ENCODE data around the gene CREG2.
"Not testable (repeated sequence)": the region's sequence is repeated elsewhere in the genome, so short reads cannot be mapped to it uniquely, and the experiment has no call there.

Gene CREG2

DNA sequence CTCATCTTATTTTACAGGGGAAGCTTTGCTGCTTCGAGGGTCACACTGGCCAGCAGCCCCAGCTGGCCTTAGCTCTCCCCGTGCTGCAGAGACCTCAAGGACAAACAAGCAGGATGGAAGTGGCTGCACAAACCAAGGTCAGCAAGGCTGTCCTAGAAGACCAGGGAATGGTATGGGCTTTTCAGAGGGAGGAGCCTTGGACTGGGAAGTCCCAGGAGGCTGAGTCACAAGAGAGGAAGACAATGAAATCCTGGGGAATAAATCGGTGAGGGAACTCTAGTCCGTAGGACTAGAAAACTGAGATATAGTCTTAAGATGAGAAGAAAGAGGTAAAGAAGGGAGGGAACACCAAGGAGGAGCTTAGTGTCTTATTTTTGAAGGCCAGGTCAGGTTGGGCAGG lies 15.7 kb downstream of the CREG2 start:
- no peak for DNase-seq (ENCODE audit: low spot score)

DNA sequence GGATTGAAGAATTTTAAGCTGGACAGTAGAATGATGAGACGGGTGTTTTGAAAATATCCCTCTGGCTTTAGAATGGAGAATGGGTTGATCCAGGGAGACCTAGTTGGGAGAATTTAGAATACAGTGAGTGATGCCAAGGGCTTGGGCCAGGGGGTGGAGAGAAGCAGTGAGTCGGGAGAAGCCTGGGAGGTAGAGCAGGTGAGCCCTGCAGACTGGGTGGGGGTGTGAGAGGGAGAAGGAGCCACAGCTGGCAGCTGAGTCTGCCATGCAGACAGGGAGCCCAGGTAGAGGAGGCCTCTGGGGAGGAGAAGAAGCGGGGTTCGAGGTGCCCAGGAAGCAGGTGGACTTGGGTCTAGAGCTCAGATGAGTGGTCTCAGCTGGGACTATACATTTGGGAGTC lies 18.2 kb downstream of the CREG2 start:
- no peak for DNase-seq (ENCODE audit: low spot score)

DNA sequence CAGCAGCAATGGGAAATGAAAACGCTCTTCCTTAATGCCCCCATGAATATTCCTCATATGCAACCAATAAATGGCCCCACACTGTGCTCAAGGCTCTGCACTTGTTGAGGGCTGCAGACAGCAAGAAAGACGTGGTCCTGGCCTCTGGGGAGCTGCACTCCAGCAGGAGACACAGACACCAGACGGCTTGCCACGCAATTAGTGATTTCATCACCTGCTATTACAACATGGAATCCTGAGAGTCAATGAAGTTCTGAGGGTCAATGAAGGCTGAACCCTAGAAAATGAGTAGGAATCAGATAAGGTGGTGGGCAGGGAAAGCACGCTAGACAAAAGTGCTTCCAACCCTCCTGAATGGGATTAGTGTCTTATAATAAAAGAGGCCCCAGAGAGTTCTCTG lies 18.9 kb downstream of the CREG2 start:
- no peak for DNase-seq (ENCODE audit: low spot score)

DNA sequence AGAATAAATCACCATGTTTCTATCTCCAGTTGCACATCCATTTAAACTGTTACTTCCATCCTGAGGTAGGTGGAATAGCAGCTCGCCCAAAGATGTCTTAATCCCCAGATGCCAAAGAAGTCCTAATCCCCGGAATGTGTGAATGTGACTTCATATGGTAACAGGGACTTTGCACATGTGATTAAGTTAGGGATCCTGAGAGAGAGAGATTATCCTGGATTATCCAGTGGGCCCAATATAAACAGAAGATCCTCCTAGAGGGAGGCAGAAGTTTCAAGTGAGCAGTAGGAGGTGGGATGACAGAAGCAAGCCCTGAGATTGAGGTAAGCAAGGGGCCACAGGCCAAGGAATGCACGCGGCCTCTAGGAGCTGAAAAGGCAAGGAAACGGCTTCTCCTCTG lies 19.8 kb downstream of the CREG2 start:
- no peak for DNase-seq (ENCODE audit: low spot score)

DNA sequence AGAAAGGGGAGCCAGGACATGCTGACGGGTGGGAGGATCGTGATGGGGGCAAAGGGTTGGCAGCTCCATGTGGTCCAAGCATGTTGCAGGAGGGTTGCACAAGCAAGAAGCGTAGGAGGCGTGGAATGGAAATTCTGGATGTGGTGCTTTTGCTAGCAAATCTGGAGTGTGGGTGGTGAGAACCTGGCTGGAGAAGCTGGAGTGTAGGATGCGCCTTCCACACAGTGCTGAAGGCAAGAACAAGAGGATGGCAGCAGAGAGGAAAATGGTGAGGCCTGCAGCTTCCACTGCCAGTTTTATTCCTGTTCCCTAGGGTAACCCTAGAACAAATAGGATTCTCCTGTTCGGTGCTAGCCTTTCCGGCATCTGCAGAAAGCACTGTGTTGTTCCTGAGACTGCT lies 22.4 kb downstream of the CREG2 start:
- no peak for DNase-seq (ENCODE audit: low spot score)

DNA sequence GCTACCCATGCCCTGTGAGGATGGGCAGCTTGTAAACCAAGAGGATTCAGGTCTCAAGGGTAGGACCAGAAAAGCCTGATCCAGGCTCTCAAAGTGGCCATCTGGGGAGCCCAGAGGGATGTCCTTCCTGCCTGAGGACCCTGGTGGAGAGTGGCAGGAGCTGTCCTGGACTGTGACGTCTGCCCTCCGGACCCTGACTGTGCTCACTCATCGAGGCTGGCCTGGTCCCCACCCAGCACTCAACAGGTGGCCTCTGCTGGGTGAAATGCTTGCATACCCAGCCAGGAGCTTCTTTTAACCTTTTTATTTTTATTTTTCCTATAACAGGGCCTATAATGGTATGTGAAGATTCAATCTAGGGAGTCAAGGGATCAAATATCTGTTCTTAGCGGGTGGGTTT lies 24.5 kb downstream of the CREG2 start:
- no peak for DNase-seq (ENCODE audit: low spot score)

DNA sequence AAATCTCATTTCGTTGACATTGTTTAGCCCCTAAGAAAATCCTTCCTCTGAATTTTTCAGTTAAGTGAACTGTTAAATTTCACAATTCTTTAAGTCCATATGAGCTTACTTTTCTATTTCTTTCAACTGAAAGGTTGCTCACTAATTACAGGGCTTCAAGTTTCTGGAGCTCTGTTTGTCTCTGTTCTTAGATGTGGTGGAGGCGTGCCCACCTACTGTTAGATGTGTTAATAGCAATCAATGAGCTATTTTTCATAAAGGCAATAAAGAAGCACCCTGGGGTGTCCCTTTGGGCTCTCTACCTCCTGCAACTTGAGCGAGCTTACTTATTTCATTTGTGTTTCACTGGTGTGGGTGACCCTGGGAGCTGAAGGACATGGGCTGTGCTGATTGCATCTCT lies 25.0 kb downstream of the CREG2 start:
- peak; percentile 37 for DNase-seq (ENCODE audit: low spot score)

DNA sequence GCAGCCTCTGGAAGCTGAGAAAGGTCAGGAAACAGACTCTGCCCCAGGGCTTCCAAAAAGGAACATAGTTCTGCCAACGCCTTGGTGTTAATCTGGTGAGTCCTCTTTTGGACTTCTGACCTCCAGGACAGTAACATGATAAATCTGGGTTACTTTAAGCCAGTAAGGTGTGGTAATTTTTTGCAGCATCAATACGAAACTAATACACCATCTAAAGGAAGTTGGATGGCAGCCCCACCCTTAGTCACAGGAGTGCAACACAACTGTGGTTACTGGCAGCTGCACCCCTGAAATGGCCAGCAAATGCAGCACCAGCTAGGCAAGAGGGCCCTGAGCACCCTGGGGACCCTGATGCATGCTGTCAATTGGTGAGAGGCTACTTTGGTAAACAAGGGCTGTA lies 25.8 kb downstream of the CREG2 start:
- DNase-seq (ENCODE audit: low spot score), result peak; percentile 48

DNA sequence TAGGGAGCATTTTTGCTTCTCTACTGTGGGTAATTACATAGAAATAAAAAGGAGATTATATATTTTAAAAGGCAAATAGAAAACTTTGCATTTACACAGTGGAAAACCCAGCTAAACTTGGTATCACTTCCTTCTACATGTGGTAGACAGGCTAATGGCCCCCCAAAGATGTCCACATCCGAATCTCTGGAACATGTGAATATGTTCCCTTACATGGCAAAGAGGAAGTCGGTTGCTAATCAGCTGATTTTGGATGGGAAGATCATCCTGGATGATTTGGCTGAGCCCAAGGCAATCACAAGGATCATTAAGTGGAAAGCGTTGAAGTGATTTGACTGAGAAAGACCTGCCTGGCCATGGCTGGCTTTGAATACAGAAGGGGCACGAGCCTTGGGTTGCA lies 26.2 kb downstream of the CREG2 start:
- DNase-seq (ENCODE audit: low spot score), result no peak

DNA sequence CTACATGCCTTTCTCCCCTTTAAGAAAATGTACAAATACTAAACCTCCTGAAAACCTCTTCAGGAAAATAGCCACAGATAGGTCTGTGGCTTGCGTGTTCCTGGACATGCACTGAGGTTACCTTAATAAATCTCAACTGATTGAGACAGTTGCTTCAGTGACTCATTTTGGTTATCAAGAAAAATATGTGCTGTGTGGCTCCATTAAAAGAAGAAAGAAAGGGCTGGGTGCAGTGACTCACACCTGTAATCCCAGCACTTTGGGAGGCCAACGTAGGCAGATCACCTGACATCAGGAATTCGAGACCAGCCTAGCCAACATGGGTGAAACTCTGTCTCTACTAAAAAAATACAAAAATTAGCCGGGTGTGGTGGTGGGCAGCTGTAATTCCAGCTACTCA lies 27.1 kb downstream of the CREG2 start:
- DNase-seq (ENCODE audit: low spot score), result no peak

DNA sequence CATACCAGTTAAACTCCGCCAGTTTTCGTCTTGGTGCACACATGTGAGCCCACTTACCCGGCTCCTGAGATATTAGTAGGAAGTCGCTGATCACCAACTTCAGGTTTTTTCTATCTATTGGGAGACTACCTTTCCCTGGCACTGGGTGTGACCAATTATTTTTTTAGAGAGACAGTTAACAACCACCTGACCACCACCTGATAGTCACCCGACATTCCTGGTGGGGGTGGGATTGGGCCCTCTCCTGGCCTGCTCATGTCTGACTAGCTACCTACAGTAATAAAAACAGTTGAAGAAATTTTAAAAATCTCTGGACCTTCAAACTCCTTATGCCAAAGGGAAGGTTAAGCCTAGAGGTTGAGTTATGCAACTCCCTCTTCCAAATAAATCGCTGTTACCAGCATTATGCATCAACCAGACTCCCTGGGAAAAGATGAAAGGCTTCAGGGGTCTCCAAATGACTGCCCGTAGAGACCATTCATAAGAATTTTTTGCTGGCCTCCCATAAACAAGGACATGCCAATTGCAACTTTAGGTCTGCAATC lies 27.8 kb downstream of the CREG2 start:
- DNase-seq (ENCODE audit: low spot score), result no peak

DNA sequence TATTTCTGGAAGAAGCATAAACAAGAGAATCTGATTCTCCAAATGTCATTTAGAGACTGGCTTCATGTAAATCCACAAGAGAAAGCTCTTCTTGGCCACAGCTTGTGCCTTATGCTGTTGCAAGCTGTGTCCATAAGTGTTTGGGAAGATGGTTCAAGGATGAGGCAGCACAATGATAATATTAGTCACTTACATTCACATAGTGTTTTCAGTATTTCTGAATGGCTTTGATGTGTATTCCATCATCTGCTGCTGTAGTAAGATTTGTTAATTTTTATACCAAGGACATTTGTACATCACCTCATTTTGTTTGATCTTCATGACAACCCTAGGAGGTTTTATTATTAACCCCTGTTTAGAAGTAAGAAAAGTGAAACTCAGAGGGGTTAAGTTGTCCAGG lies 29.9 kb downstream of the CREG2 start:
- no peak for DNase-seq (ENCODE audit: low spot score)

DNA sequence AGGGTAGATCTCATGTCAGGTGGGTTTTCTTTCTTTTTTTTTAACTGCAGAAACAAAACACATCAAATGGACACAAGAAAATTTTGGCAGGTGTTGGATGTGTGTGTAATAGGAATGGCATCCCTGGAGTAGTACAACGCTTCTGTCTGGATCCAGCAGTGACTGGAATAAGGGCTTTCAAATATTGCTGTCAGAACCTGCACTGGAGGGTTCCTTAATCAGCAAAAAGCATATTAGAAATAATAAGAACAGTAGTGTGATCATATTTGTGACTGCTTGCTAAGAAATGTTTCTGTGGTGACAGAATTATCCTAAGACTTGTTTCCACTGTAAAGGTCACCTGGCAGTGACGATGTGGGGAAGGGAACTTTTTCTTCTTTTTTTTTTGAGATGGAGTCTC lies 30.8 kb downstream of the CREG2 start:
- DNase-seq (ENCODE audit: low spot score), result no peak

DNA sequence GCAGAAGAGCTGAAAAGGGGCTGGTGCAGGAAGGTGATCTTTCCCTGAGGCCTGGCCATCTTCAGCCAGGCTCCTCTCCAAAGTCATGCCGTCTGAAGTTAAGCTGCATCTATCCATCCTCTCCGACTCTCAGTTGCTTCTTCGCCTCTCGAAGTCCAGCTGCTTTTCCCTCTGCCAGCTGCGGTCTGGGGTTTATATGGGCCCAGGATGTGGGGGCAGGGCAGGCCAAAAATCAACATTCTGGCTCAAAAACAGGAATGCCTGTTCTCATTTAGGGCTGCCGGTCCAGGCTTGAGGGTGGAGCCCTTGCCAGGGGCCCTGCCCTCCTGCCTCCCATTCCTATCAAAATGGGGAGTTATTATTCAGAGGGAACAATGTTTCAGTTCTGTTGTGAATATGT lies 31.2 kb downstream of the CREG2 start:
- DNase-seq (ENCODE audit: low spot score), result no peak

DNA sequence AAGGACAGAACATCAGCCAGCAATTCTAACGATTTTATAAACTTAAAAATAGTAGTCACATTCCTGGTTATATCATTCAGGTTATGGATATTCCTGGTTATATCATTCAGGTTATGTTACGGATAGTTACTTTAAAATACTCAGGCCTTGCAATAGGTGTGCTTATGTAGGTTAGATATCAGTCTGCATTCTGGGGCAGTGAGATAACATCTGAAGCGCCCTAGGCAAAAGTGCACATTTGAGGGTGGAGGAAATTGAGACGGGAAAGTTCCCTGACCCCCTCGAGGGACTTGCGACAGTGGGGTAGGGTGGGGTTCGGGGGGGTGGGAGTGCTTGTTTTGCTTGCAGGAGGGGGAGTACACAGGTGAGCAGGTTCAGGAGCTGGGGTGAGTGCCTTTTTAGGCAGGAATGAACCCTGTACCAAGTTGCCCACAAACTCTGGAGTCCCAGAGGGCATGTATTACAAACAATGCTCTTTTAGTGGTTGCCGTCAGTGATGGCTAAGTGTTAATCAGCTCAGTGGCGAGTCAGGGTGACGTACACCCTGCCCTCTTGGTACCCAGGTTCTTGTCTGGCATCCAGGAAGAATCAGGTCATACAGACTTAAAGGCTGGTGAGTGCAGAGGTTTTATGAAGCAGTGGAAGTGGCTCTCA lies 31.8 kb downstream of the CREG2 start:
- DNase-seq (ENCODE audit: low spot score), result no peak

DNA sequence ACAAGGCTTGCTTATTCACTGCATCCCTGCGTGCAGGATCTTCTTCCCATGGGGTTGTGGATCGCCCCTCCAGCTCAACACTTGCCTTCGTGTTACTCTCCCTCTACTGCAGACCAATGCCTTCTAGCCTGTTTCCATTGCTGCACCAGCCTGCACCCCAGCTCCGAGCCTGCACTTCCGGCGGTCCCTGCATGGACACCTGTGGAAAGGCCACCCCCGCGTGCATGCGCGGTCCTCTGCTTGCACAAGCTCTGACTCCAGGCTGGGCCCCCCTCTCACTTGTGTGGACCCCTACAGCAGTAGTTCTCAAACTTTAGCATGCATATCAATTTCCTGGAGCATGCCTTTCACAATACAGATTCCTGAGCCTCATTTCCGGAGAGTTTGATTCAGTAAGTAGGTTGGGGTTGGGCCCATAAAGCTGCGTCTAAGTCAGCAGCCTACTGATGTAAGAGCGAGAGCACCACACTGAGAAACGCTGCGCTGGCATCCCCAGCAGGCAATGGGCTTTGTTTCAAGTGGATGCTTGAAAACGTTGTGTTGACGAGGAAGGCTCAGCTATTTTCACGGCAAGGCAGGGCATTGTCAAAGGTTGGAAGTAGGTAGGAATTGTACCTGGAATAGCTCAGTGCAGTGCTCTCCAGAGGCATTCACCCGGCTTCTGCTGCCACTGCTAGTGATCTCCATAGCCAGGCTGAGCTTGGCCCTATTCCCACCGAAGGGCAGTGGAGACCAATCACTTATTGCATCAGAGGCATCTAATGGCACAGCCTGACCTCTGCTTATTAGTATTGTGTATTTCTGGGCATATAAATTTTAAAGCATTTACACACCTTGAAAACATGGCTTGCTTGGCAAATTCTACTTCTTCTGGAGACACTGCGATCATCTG lies 32.6 kb downstream of the CREG2 start:
- DNase-seq (ENCODE audit: low spot score), result no peak

DNA sequence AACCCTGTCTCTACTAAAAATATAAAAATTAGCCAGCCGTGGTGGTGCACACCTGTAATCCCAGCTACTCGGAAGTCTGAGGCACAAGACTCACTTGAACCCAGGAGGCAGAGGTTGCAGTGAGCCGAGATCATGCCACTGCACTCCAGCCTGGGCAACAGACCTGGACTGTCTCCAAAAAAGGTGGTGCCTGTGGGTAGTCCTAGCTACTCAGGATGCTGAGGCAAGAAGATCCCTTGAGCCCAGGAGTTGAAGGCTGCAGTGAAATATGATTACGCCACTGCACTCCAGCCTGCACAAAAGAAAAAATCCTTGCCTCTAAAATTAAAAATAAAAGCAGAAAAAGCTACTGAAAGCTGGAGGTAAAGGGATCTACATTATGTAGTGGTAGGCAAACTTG lies 34.7 kb downstream of the CREG2 start:
- not testable (repeated sequence) for DNase-seq (ENCODE audit: low spot score)

DNA sequence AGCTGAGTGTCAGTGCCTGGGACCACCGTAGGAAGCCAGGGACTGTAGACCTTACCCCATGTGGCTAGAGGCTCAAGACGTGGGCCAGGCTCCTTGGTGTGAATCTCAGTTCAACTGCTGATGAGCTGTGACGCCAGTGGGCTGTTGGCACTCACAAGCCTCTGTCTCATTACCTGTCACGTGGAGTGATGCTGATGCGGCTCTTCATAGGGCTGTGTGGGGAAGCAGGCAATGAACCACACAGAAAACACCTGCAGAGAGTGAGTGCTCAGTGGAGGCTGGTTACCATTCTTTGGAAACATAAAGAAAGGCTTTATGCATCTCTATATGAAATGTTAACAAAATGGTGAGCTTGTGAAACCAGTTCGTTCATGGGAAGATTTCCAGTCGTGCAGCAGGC lies 36.1 kb downstream of the CREG2 start:
- DNase-seq (ENCODE audit: low spot score), result no peak

DNA sequence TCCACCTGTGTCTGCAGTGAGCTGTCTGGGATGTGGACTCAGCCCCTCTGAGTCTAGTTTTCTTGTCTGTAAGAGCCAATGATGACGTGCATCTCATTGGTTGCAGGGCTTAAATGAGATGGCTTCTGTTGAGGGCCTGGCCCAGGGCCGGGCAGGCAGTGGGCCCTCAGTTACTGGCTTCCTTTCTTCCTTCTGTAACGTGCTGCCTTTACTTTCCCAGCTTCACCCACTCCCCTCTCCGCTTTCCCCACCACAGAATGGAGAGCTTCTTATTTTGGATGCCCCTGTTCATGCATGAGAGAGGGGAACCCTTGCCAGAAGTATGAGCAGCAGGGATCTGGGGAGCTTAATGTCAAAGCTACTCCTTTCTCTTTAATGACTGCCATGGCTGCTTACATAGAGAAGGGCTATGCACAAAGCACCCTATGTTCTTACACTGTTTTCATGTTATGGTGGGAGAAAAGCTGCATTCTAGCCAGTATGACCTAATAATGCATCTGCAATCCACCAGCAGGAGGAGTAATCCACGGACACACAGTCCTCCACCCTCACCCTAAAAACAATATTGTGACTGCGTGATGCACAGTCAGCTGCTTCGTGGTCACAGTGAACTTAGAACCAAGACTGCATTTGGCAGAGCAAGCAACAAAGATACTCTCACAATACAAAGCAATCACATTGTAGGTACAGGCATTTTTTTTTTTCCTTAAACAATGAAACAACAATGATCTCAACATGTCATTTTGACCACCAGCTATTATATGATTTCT lies 37.2 kb downstream of the CREG2 start:
- DNase-seq (ENCODE audit: low spot score), result peak; percentile 36

DNA sequence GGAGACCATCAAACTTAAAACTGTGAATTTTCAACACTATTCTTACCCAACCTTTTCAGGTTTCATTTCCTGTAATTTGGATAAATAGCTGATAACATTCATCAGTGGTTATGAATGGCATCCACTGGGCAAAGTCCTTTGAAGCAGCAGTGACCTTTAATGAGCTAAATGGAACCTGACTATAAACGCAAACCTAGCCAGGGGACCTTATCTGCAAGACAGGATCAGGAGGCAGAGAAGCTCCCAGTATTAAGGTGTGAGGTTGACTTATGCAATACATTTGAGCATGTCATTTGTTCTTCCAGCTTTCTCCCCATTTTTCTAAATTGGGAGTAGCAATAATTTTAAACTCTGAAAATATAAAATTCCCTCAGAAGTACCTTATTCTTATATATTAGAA lies 38.4 kb downstream of the CREG2 start:
- no peak for DNase-seq (ENCODE audit: low spot score)

DNA sequence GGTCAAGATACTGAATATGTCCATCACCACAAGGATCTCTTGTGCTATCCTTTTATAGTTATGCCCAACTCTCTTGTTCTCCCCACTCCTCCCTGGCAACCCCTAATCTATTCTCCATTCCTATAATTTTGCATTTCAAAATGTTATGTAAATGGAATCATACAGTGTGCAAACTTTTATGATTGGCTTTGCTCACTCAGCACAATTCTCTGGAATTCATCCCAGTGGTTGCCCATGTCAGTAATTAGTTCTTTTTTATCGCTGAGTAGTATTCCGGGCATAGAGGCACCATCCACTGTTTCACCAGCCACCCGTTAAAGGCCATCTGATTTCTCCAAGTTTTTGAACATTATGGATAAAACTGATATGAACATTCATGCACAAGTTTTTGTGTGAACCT lies 40.4 kb downstream of the CREG2 start:
- DNase-seq (ENCODE audit: low spot score), result no peak

DNA sequence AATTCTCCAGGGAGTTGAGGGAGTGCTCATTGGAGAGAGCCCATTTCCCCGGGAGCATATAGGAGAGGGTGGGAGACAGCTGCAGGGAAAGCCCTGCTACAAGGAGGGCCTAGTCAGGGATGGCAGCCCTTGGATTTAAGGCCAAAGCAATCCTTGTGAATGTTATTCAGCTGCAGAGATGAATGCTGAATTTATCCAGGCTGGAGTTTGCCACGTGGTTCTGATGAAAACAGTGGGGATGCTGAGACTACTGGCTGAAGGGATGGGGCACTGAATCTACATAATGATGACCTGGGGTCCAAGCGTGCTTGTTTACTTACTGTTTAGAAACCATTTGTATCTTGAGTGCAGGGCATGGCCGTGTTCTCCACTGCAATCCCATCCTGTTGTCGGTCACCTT lies 43.2 kb downstream of the CREG2 start:
- DNase-seq (ENCODE audit: low spot score), result no peak

DNA sequence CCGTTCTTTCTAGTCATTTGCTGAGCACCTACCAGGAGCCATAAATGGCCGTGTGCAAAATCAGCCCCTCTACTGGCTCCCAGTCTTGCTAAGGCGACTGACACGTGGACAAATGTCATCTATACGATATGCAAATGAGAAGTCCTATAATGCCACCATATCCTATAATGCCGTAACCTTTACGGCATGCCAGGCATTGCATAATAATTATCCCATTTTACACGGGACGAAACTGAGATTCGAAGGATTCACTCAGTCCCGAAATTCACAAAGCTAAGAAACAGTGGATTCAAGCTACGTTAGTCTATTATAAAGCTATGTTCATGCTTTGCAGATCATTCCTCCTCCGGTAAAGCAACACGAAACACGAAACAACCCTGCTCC lies 44.7 kb downstream of the CREG2 start:
- no peak for DNase-seq (ENCODE audit: low spot score)
